Activated CD4-positive, alpha-beta T cell treated with anti-CD3 and anti-CD28 coated beads for 36 hours (primary cell): ENCODE data around the gene ARSI. TPM values are rescaled to one million over a fixed set of nuclear protein-coding genes. Genes with fewer than 3 reads are reported as not detected.

ENCODE experiments used
- ATAC-seq: fragments of 200-7000 bp; cut with Tn5 transposase; one replicate; pipeline ENCODE4 v1.10.0; 2021; ENCODE audit warnings: mild to moderate bottlenecking, moderate library complexity
- CTCF ChIA-PET: fragments of 350-600 bp; sonication (Branson Sonifier 250); formaldehyde crosslinking; loops from one replicate; lab custom pipeline; 2021; ENCODE audit warnings: antibody characterized with exemption; lab: Charles Lee
- POLR2A ChIA-PET: fragments of 350-600 bp; sonication (Branson Sonifier 250); formaldehyde crosslinking; loops from one replicate; lab custom pipeline; 2021; ENCODE audit warnings: antibody characterized with exemption, inconsistent platforms; lab: Charles Lee
- DNase-seq: peaks from one replicate; pipeline ENCODE4 v3.0.0-alpha.2; 2020
- H3K27ac Mint-ChIP-seq: one replicate; pipeline ENCODE4 v1.8.0; 2021; ENCODE audit warnings: mixed read lengths
- H3K27me3 Mint-ChIP-seq: one replicate; pipeline ENCODE4 v1.8.0; 2021; ENCODE audit warnings: mixed read lengths
- H3K36me3 Mint-ChIP-seq: one replicate; pipeline ENCODE4 v1.8.0; 2021; ENCODE audit warnings: low read depth, mixed read lengths
- H3K4me1 Mint-ChIP-seq: one replicate; pipeline ENCODE4 v1.8.0; 2021; ENCODE audit warnings: mixed read lengths
- H3K4me3 Mint-ChIP-seq: one replicate; pipeline ENCODE4 v1.8.0; 2021; ENCODE audit warnings: mild to moderate bottlenecking, moderate library complexity, mixed read lengths
- H3K9me3 Mint-ChIP-seq: one replicate; pipeline ENCODE4 v1.8.0; 2021; ENCODE audit warnings: low read depth, mixed read lengths
- intact Hi-C, 2 experiments: fragments of 100-400 bp; cut with DNase I in 1 of 2; cut with micrococcal nuclease in 1 of 2; formaldehyde crosslinking; loops; one replicate each; pipeline versions ENCODE4 v1.14.2 to v1.15.1; 2022 to 2024; cut with DNase I, micrococcal nuclease
- total RNA-seq, 2 experiments: library from RNA; stranded (reverse); gene quantifications; one replicate each; pipeline ENCODE4 v1.2.3, GENCODE V29; 2021

Gene ARSI
- total RNA-seq, 2 experiments from 2014 or later: not detected

DNA sequence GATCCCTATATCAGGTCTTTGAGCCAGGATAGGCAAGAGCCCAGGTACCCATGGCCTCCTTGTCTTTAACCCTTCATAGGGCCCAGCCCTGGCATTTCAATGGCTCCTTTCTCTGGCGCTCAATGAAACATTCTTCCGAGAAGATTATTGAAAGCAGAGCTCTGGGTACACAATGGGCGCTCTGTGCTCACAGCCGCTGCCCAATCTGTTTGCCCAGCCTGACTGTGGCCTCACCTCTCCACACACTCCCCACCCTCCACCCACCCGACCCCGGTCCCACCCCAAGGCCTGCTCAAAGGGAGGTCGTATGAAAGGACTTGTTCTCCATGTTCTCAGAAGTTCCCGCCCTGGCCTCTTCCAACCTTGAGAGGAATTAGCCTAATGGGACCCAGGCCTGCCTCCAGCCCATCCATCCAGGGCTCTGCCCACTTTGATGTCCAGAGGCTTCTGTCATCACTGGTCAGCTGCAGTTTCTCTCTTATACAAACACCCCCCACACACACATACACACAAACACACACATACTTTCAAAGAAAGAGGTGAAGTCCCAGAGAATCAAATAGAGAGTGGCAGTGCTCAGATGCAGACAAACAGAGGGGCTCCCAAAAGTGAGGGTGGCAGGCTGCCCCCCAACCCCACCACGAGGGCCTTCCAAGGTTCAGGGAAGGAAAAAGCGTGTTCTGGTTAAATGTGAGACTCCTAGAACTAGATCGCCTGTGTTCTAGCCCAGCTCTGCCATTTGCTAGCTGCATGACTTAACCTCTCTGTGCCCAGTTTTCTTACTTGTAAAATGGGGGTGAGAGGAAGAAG lies 5.1 kb upstream of the ARSI start:
- Mint-ChIP-seq H3K4me1 (no peaks in the 10 kb centered on the region), H3K9me3 (no peaks in the 10 kb centered on the region), H3K27ac (no peak overlapping the region), H3K36me3 (no peaks in the 10 kb centered on the region), H3K4me3 (no peak overlapping the region), H3K27me3 (peaks cover 6% of the 10 kb centered on the region)
- DNase-seq (no peak), ATAC-seq (no peak)
- intact Hi-C loops: no loop called here
- POLR2A ChIA-PET: no interaction called here
- CTCF ChIA-PET: interaction anchor here (0.6 to 0.9 kb wide), 2 partner anchors 13 to 469 kb away, joined by 3 read pairs; no protein-coding TSS in a partner anchor

DNA sequence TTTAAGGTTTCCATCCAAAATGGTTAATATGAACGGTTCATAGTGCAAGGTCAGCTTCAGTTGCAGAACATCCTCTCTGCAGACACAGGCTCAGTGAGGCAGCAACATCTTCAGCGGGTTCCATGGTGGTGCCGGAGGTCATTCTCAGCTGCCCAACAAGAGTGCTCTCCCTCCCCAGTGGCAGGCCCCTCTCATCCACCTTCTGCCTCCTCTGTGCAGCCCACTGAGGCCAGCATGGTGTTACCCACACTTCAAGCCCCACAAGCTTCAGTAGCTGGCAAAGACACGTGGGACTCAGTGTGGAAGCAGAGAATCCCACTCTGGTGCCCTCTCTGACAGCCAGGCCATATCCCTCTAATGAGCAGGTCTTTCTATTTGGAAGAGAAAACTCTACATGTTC lies 4.1 kb upstream of the ARSI start:
- ATAC-seq: no peak
- no peaks in the 10 kb centered on the region for H3K9me3 Mint-ChIP-seq
- peaks cover under 1% of the 10 kb centered on the region for H3K4me1 Mint-ChIP-seq
- no peak for DNase-seq
- no peak overlapping the region for H3K4me3 Mint-ChIP-seq
- ChIA-PET CTCF (interaction anchor here (0.6 kb wide), 1 partner anchor 254 kb away, joined by 3 read pairs; no protein-coding TSS in a partner anchor), POLR2A (no interaction called here)
- H3K27me3 Mint-ChIP-seq: peaks cover 4% of the 10 kb centered on the region
- intact Hi-C loops: no loop called here
- H3K27ac Mint-ChIP-seq: no peak overlapping the region
- H3K36me3 Mint-ChIP-seq: no peaks in the 10 kb centered on the region

DNA sequence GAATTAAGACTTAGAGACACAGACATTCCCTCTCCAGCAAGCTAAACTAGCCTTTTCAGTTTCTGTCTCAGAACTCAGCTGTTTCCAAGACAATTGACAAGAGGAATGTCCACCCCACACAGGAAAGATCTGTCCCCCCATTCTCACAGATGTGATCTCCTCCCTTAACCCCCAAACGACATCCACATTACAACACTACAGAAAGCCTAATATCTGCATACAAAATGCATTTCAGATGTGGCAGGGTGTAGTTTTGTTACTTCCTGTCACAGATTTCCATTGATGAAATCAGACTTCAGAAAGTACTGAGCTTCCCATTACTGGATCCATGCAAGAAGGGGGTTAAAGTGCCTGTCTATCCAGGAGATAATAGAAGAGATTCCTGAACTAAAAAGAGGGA lies 2.9 kb upstream of the ARSI start:
- no peaks in the 10 kb centered on the region for H3K36me3 Mint-ChIP-seq
- POLR2A ChIA-PET: no interaction called here
- CTCF ChIA-PET: no interaction called here
- no peaks in the 10 kb centered on the region for H3K9me3 Mint-ChIP-seq
- DNase-seq (no peak), ATAC-seq (no peak)
- H3K27me3 Mint-ChIP-seq: peaks cover 16% of the 10 kb centered on the region
- H3K27ac Mint-ChIP-seq: no peak overlapping the region
- H3K4me1 Mint-ChIP-seq: peaks cover 2% of the 10 kb centered on the region
- no peak overlapping the region for H3K4me3 Mint-ChIP-seq
- intact Hi-C loops: no loop called here

DNA sequence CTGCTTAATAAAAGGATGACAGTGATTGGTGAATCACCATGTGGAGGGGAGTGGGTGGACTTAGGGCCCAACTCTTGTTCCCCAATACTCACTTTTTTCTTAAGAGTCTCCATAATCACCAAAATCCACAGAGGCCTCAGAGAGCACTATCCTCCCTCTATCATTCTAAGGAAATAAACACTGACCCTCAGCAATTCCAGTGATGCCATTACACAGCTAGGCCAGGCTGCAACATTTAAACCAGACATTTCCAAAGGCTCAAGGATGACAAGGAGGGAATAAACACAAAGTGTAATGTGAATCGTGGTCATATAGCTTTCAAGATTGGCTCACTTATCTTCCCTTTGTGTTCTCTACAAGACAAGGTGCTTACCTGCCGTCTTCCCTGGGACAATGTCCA lies 2.4 kb upstream of the ARSI start:
- H3K4me3 Mint-ChIP-seq: no peak overlapping the region
- H3K27ac Mint-ChIP-seq: no peak overlapping the region
- H3K36me3 Mint-ChIP-seq: no peaks in the 10 kb centered on the region
- CTCF ChIA-PET: no interaction called here
- H3K27me3 Mint-ChIP-seq: peaks cover 17% of the 10 kb centered on the region
- intact Hi-C loops: no loop called here
- no peaks in the 10 kb centered on the region for H3K9me3 Mint-ChIP-seq
- H3K4me1 Mint-ChIP-seq: peaks cover 2% of the 10 kb centered on the region
- DNase-seq: no peak
- POLR2A ChIA-PET: no interaction called here
- ATAC-seq: no peak

DNA sequence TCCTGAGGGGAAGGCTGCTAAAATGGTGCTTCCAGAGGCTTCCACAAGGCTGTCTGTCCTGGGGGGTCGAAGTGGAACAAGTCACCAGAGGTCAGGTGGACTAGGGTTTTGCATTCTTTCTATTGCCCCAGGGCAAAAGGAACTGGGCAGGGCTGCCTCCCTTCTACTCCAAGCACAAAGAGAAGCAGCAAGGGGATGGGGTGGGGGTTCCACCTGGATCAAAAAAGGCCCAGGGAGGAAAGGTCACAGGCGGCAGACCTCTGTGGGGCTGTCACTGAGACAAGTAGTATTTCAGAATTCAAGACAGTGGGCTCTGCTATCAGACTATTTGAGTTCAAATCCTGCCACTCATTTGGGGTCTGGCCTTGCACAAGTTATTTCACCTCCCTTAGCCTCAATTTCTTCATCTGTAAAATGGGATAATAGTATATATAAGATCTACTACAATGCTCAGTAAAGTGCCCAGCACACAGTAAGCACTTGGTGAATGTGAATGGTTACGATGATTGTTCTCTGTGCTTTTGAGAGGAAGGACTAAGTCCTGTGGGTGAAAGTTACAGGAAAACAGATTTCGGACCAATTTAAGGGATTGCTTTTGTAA lies 1.9 kb upstream of the ARSI start:
- intact Hi-C loops: no loop called here
- peaks cover 2% of the 10 kb centered on the region for H3K4me1 Mint-ChIP-seq
- no peak for DNase-seq
- POLR2A ChIA-PET: no interaction called here
- no peaks in the 10 kb centered on the region for H3K36me3 Mint-ChIP-seq
- H3K4me3 Mint-ChIP-seq: no peak overlapping the region
- no peak for ATAC-seq
- no peaks in the 10 kb centered on the region for H3K9me3 Mint-ChIP-seq
- H3K27ac Mint-ChIP-seq: no peak overlapping the region
- CTCF ChIA-PET: no interaction called here
- peaks cover 21% of the 10 kb centered on the region for H3K27me3 Mint-ChIP-seq

DNA sequence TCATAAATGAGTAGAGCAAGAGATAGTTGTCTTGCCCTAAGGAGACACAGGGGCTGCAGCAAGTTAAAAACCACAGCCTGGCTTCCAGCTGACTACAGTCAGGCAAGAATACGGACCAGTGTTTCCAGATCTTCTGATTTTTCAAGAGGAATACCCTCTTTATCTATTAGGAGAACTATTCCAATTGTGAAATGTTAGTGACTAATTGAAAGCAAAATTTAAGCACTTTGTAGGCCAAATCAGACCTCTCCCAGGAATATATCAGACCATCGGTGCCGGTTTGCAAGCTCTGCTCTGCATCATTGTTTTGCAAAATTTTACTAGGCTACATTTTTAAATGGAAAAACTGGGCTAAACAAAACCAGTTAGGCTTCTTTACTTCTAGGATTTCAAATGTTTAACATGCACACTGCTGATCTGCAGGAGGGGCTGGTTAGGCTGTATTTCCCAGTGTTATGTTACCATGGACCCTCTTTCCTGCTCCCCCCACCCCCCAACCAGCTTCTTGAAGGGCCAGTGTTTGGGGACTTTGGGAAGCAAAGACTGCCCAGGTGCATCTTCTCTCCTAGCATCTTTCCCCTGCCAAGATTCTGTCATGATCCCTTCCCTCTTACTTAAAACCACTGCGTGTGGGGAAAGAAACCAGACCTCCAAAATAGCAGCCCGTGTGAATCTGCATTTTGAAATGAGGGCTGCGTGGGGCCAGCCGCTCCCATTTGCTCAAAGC lies 1.1 kb upstream of the ARSI start:
- no peaks in the 10 kb centered on the region for H3K36me3 Mint-ChIP-seq
- intact Hi-C loops: no loop called here
- peaks cover 21% of the 10 kb centered on the region for H3K27me3 Mint-ChIP-seq
- H3K27ac Mint-ChIP-seq: no peak overlapping the region
- peaks cover 2% of the 10 kb centered on the region for H3K4me1 Mint-ChIP-seq
- H3K9me3 Mint-ChIP-seq: no peaks in the 10 kb centered on the region
- H3K4me3 Mint-ChIP-seq: no peak overlapping the region
- CTCF ChIA-PET: no interaction called here
- DNase-seq (no peak), ATAC-seq (no peak)
- POLR2A ChIA-PET: no interaction called here

DNA sequence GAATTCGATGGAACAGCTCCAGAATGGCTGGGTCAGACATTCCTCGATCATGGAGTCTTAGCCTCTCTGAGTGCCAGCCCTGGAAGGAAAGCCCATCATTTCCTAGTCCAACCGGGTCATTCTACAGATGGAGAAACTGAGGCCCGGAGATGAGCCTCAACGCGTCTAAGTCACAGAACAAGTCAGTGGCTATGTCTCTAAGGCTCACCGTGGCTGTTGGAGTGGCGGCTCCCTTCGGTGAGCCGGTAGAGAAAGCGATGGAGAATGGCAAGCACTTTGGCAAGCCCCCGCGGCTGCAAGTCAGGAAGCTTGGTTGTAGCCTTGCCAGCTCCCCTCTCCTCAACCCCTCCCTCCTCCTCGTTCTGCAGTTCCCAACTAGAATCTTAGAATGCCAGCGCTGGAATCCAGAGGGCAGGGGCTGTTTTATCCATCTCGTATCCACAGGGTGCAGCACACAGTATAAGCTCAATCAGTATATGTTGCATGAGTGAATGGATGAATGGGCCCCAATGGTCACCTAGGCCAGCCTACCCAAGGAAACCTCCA lies 438 bp upstream of the ARSI start:
- no peaks in the 10 kb centered on the region for H3K9me3 Mint-ChIP-seq
- H3K36me3 Mint-ChIP-seq: no peaks in the 10 kb centered on the region
- CTCF ChIA-PET: interaction anchor here (0.6 to 1.1 kb wide), 3 partner anchors 47 to 335 kb away, joined by 3 read pairs; no protein-coding TSS in a partner anchor
- no peak overlapping the region for H3K4me3 Mint-ChIP-seq
- H3K27me3 Mint-ChIP-seq: peaks cover 21% of the 10 kb centered on the region
- no peak for ATAC-seq
- H3K27ac Mint-ChIP-seq: no peak overlapping the region
- intact Hi-C loops: no loop called here
- H3K4me1 Mint-ChIP-seq: peaks cover 2% of the 10 kb centered on the region
- POLR2A ChIA-PET: no interaction called here
- no peak for DNase-seq

DNA sequence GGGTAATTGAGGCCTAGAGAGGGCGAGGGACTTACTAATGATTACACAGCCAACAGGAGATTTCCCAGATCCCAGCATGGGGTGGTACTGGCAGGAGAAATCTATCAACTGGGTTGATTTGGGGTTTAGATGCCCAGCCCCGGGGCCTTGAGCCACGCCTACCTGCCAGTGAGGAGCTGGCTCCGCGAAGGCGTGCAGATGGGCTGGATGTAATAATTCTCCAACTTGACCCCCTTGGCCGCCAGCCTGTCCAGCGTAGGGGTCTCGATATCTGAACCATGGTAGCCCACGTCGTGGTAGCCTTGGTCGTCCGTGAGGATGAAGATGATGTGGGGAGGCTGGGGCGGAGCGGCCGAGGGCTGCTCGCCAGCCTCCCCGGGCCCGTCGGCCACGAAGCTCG lies 804 bp downstream of the ARSI start:
- POLR2A ChIA-PET: no interaction called here
- H3K9me3 Mint-ChIP-seq: no peaks in the 10 kb centered on the region
- H3K36me3 Mint-ChIP-seq: no peaks in the 10 kb centered on the region
- intact Hi-C loops: no loop called here
- CTCF ChIA-PET: interaction anchor here (1.1 kb wide), 1 partner anchor 48 kb away, joined by 3 read pairs; no protein-coding TSS in a partner anchor
- ATAC-seq: no peak
- no peak overlapping the region for H3K4me3 Mint-ChIP-seq
- H3K4me1 Mint-ChIP-seq: peaks cover 2% of the 10 kb centered on the region
- peaks cover 21% of the 10 kb centered on the region for H3K27me3 Mint-ChIP-seq
- DNase-seq: no peak
- no peak overlapping the region for H3K27ac Mint-ChIP-seq

DNA sequence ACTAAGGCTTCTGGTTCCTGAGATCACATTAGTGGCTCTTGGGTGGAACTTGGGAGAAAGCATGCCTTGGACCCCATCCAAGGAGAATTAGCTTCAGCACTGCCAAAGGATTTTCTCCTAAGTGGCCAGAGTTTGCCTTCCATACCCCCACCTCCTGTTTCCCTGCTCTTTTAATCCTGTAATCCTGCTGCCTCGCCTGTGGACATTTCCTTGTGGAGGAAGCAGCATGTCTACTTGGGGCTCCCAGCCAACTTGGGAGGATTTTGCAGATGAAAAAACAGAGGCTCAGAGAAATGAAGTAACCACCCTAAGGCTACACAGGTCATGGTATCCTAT lies 1.6 kb downstream of the ARSI start:
- POLR2A ChIA-PET: no interaction called here
- Mint-ChIP-seq H3K27ac (no peak overlapping the region), H3K4me3 (no peak overlapping the region), H3K4me1 (peaks cover 2% of the 10 kb centered on the region), H3K9me3 (no peaks in the 10 kb centered on the region), H3K36me3 (no peaks in the 10 kb centered on the region), H3K27me3 (peaks cover 21% of the 10 kb centered on the region)
- intact Hi-C loops: no loop called here
- ATAC-seq: no peak
- no peak for DNase-seq
- CTCF ChIA-PET: no interaction called here

DNA sequence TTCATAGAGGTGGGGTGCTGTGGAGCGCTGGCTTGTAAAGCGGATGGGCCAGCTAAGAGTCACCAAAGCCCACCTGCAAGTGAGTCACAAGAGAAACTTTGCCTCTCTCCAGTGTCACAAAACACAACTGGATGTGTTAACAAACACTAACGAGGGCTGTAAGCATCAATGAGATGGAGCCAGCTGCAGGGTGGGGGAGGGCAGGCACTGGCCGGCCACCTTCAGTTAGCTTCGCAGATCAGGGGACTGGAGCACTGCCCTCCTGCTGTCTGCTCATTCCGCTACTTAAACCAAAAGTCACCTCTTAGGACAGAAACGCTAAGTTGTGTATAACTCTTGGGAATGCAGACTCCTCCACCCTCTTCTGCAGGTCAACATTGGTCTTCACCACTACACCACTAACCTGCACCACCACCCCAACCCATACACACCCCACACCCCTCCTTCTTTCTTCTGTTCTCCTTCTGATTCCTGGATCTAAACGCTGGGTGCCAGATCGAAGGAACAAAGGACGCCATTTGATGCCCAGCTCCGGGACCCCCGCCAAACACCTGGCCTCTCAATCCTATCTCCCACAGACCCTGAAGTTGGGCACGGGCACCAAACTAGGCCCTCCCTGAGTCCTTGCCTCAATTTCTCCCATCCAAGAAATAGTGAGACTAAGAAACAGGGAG lies 2.1 kb downstream of the ARSI start:
- no peak for ATAC-seq
- ChIA-PET POLR2A (no interaction called here), CTCF (interaction anchor here (0.7 kb wide), 1 partner anchor 23 kb away, joined by 3 read pairs; no protein-coding TSS in a partner anchor)
- peaks cover 2% of the 10 kb centered on the region for H3K4me1 Mint-ChIP-seq
- no peak overlapping the region for H3K27ac Mint-ChIP-seq
- H3K9me3 Mint-ChIP-seq: no peaks in the 10 kb centered on the region
- H3K27me3 Mint-ChIP-seq: peaks cover 21% of the 10 kb centered on the region
- intact Hi-C loops: no loop called here
- no peaks in the 10 kb centered on the region for H3K36me3 Mint-ChIP-seq
- no peak overlapping the region for H3K4me3 Mint-ChIP-seq
- no peak for DNase-seq
